HTR-8/SVneo (cell line): Measurements from ENCODE around the gene NR2C2.

ENCODE experiments used
- DNase-seq: peaks from one replicate; pipeline ENCODE4 v3.0.0; 2011; ENCODE audit warnings: low spot score, mixed read lengths; ENCODE audit not compliant: insufficient read length
- FAIRE-seq: peaks from 2 replicates; lab custom pipeline; 2011; peaks lifted over from hg19 to GRCh38; lab: Jason Lieb, UNC

NR2C2 gene

DNA sequence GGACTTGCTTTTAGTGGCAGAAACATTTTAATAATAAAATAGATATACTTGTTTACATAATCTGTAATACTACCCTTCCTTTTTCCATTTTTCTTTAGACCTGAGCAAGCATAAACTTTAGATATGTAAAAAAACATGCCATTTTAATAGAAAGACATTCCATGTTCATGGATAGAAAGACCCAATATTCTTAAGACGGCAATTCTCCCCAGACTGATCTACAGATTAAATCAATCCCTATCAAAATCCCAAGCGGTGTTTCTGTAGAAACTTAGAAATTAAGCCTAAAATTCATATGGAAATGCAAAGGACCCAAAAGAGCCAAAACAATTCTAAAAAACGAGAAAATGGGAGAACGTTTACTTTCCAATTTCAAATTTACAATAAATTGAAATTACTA lies 106.2 kb downstream of the NR2C2 start:
- FAIRE-seq: no peak
- DNase-seq: no peak

DNA sequence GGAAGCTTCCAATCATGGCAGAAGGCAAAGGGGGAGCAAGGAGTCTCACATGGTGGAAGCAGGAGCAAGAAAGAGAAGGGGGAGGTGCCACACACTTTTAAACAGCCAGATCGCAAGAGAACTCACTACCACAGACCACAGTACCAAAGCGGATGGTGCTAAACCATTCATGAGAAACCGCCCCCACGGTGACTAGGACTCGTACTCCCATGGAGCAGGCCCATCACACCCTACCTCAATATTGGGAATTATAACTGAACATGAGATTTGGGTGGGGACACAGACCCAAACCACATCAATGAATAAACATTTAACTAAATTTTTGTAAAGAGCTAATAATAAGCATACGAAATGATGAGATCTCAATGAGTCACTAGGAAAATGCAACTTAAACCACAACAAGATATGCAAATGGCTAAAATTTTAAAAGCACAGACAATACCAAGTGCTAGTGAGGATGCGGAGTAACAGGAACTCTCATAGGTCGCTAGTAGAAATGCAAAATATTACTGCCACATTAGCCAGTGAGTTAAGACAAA lies 107.7 kb downstream of the NR2C2 start:
- FAIRE-seq: no peak

GRCh38 chr3:15056676-15057404 lies 109.5 kb downstream of the NR2C2 start:
- no peak for FAIRE-seq

More for the DNA sequence above, 107.7 kb downstream of the NR2C2 start:
- DNase-seq: no peak

GRCh38 chr3:15060029-15060428 lies 112.6 kb downstream of the NR2C2 start:
- DNase-seq (no peak), FAIRE-seq (no peak)

More at GRCh38 chr3:15056676-15057404, 109.5 kb downstream of the NR2C2 start:
- DNase-seq: no peak

DNA sequence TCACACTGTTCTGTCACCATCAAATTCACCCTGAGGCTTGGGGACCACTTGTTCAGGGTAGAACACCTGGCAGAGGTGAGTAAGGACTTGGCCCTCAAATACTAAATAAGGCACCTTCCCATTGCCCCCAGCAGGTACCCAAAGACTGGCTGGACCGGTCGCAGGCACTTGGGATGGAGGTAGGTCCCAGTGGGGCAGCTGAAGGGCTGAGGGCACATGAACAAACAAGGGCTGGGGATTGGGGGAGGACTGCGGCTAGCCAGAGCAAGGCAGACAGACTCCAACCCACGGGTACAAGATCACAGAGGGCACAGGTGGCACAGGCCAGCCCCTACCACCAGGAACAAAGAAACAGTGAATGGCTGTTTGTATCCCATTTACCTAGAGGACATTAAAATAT lies 115.9 kb downstream of the NR2C2 start:
- FAIRE-seq (no peak), DNase-seq (no peak)

DNA sequence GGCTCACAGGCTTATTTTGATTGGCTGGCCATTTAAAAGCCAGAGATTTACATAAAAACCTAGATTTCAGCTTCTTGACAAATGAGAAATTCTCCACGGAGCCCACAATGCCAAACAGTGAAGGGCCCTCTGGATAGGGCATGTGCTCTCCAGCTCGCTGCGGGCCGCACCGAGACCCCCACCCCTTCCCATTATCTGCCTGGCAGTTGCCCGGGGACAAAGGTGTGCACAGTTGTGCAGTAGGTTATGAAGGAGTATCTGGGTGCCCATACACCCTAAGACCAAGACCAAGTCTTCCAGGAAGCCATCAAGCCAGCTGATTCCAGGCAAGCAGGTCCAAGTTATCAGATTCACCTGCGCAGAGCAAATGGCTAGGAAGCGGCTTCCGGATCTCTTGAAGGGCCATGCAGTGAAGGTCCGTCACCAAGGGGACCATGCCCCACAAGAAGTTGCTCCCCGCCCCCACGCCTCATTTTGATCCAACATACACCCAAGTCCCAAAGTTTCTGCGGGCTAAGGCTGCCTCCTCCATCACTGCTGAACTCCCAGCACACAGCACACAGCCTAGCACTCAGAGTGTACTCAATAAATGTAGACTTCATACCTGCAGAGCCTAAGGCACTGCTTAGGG lies 116.4 kb downstream of the NR2C2 start:
- FAIRE-seq (no peak), DNase-seq (no peak)

- DNase-seq: no peak
- FAIRE-seq: no peak
Observed at GRCh38 chr3:15064299-15064834, 117.0 kb downstream of the NR2C2 start.

GRCh38 chr3:15064835-15065549 lies 117.6 kb downstream of the NR2C2 start, which contains the start of gene MRPS25:
Gene MRPS25 (minus strand): TSS chr3:15065315. CDS start chr3:15065194, 121 bp downstream.
- DNase-seq (peak; percentile 96), FAIRE-seq (no peak)

GRCh38 chr3:15065550-15066007 lies 118.2 kb downstream of the NR2C2 start:
- FAIRE-seq: no peak
- no peak for DNase-seq

- no peak for FAIRE-seq
- no peak for DNase-seq
Observed at GRCh38 chr3:15066467-15066866, 119.1 kb downstream of the NR2C2 start.

DNA sequence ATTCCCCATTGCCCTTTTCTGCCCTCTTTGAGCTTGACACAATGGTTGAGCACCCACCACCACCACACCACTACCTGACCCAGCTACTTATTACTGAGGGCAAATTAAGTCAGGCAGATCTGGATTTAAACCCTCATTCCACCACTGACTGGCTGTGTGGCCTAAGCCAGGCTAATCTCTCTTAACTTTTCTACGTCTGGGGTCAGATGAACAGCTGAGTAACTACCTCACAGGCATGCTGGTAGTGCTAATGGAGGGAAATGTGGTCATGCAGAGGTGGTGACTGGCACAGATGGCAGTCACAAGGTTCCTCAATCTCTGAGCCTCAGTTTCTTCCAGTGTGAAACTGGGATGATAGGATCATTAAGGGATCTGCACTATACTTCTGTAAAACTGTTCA lies 122.1 kb downstream of the NR2C2 start:
- no peak for FAIRE-seq

DNA sequence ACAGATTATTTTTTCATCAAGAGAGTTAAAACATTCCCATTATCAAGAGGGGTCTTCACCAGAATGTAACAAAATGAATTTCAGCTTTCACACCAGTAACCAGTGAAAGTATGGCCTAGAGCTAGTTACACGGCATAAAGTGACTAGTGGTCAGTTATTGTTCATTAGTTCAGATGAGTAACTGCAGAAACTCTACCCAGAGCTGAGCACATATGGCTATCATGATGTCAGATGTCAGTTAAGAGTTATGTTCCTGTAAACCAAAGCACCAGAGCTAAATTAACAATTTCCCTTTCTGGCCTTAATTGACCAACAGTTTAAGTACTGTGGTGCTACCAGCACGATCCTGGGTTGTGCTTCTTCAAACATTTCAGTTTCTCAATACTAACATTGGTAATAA lies 124.3 kb downstream of the NR2C2 start:
- DNase-seq (no peak), FAIRE-seq (no peak)

More for the DNA sequence above, 122.1 kb downstream of the NR2C2 start:
- no peak for DNase-seq

- no peak for DNase-seq
- no peak for FAIRE-seq
Observed at GRCh38 chr3:15074500-15074899, 127.1 kb downstream of the NR2C2 start.

- DNase-seq (no peak), FAIRE-seq (no peak)
Observed at GRCh38 chr3:15079091-15079490, 131.7 kb downstream of the NR2C2 start.

GRCh38 chr3:15081960-15082664 lies 134.7 kb downstream of the NR2C2 start:
- FAIRE-seq: no peak
- no peak for DNase-seq

- DNase-seq (no peak), FAIRE-seq (no peak)
Observed at GRCh38 chr3:15083252-15083651, 135.9 kb downstream of the NR2C2 start.

- DNase-seq: no peak
- no peak for FAIRE-seq
Observed at GRCh38 chr3:15086263-15086662, 138.9 kb downstream of the NR2C2 start.

GRCh38 chr3:15086699-15087098 lies 139.3 kb downstream of the NR2C2 start:
- DNase-seq (no peak), FAIRE-seq (no peak)

DNA sequence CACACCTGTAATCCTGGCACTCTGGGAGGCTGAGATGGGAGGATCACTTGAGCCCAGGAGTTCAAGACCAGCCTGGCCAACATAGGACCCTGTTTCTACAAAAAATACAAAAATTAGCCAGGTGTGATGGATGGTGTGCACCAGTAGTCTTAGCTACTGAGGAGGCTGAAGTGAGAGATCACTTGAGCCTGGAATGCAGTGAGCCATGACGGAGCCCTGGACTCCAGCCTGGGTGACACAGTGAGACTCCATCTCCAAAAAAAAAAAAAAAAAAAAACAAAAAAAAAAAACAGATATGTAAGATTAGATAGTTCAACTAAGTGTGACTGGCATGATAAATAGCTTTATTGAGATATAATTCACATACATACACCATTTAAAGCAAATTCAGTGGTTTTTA lies 141.8 kb downstream of the NR2C2 start:
- FAIRE-seq: no peak
- DNase-seq: no peak

GRCh38 chr3:15091575-15091974 lies 144.2 kb downstream of the NR2C2 start:
- DNase-seq (no peak), FAIRE-seq (no peak)
